ENCODE results near the gene TEX2.

GRCh38 chr17:64221679-64222078, 41.4 kb downstream of the TEX2 start:
- no peak for TF ChIP-seq EZH2 (IDR thresholded peaks at IDR 0.05; ENCODE audit: low read depth, unreplicated experiment)
- TF ChIP-seq CTCF (conservative IDR thresholded peaks at IDR 0.05; ENCODE audit: low read depth in 2 of 2): no peak
- TF ChIP-seq POLR2AphosphoS5 (IDR thresholded peaks at IDR 0.05; ENCODE audit: low read depth): no peak
- TF ChIP-seq REST (IDR thresholded peaks at IDR 0.05; ENCODE audit: unreplicated experiment): no peak
- no peak for TF ChIP-seq CREB1 (CRISPR knock-in tag; IDR thresholded peaks at IDR 0.05; ENCODE audit: low read depth)
- no peak for TF ChIP-seq ZNF114 (CRISPR knock-in tag; IDR thresholded peaks at IDR 0.05)
- no peak for TF ChIP-seq ZNF331 (CRISPR knock-in tag; IDR thresholded peaks at IDR 0.05; ENCODE audit: low read depth)
- no peak for TF ChIP-seq EZH2phosphoT487 (IDR thresholded peaks at IDR 0.05; ENCODE audit: unreplicated experiment)
- no peak for TF ChIP-seq NANOG (IDR thresholded peaks at IDR 0.05; ENCODE audit: borderline replicate concordance)
- TF ChIP-seq STAT1 (IDR thresholded peaks at IDR 0.05; ENCODE audit: unreplicated experiment): no peak
- TF ChIP-seq JUNB (IDR thresholded peaks at IDR 0.05; ENCODE audit: unreplicated experiment): no peak
- TF ChIP-seq ETS1 (IDR thresholded peaks at IDR 0.05): no peak
- TF ChIP-seq ZNF462 (CRISPR knock-in tag; IDR thresholded peaks at IDR 0.05): no peak
